AG09319 (cell line): ENCODE measurements around the gene CHRNA10.
"Not testable (repeated sequence)": the region's sequence is repeated elsewhere in the genome, so short reads cannot be mapped to it uniquely, and the experiment has no call there.

ENCODE experiments used
- DNase-seq: peaks from one replicate; pipeline ENCODE4 v3.0.0-alpha.2; 2010; ENCODE audit warnings: low read depth; ENCODE audit errors: extremely low read depth
- TF ChIP-seq, protein P1 (sequence below): IDR thresholded peaks from 2 replicates; pipeline ENCODE4 v1.5.1; 2011; ENCODE audit warnings: low read depth, mild to moderate bottlenecking, inconsistent platforms, low read length, moderate library complexity

CHRNA10 gene

DNA sequence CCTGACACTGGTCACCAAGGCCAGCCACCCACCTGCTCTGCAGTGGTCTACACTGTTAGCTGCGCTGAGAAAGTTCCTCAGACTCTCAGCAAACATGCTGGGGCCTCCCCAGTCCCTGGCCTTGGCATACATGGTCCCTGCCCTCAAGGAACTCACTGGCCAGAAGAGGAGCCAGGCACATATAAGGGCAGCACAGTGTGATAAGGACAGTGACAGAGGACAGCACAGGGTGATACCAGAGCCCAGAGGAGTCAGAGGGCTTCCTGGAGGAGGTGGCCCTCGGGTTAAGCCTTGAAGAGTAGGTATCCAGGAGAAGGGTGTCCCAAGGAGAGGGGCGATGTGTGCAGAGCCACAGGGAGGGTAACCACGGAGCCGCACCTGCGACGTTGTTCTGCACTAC is 25.6 kb downstream of the CHRNA10 start:
- TF ChIP-seq, protein P1, sequence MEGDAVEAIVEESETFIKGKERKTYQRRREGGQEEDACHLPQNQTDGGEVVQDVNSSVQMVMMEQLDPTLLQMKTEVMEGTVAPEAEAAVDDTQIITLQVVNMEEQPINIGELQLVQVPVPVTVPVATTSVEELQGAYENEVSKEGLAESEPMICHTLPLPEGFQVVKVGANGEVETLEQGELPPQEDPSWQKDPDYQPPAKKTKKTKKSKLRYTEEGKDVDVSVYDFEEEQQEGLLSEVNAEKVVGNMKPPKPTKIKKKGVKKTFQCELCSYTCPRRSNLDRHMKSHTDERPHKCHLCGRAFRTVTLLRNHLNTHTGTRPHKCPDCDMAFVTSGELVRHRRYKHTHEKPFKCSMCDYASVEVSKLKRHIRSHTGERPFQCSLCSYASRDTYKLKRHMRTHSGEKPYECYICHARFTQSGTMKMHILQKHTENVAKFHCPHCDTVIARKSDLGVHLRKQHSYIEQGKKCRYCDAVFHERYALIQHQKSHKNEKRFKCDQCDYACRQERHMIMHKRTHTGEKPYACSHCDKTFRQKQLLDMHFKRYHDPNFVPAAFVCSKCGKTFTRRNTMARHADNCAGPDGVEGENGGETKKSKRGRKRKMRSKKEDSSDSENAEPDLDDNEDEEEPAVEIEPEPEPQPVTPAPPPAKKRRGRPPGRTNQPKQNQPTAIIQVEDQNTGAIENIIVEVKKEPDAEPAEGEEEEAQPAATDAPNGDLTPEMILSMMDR = no peak
- DNase-seq = no peak

DNA sequence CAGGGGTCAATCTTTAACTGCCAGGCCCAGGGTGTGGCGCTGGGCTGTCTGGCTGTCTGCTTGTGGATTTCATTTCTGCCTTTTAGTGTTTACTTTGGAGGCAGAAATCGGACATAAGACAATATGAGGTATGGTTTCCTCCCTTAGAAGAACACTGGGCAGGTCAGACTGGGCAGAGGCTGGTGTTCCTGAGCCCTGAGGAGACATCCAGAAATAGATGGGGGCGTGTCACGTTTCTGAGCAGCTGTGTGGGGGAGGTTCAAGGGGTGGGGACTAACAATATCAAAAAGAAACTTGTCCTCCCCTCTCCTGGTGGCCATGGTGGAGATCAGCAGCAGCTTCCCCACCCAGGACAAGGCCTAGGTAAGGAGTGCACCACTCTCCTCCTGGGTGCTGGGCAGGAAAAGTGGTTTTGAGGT is 26.4 kb downstream of the CHRNA10 start, which contains the start of gene ART1:
Gene ART1 (plus strand): TSS at position 312 of the 419 bp plus-strand sequence. CDS start 14,086 bp downstream, outside the sequence.
- DNase-seq = no peak
- TF ChIP-seq, protein P1 = no peak

DNA sequence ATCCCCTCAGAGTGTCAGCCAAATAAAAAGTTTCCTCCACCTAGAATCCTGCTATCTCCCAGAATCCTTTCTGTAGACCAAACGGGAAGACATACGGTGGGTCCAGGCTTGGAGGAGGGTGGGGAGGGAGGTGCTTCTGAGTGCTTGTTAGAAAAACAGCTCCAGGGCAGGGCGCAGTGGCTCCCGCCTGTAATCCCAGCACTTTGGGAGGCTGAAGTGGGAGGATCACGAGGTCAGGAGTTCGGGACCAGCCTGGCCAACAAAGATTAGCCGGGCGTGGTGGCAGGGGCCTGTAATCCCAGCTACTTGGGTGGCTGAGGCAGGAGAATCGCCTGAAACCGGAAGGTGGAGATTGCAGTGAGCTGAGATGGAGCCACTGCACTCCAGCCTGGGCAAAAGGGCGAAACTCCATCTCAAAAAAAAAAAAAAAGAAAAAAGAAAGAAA is 28.1 kb downstream of the CHRNA10 start:
- not testable (repeated sequence) for DNase-seq

DNA sequence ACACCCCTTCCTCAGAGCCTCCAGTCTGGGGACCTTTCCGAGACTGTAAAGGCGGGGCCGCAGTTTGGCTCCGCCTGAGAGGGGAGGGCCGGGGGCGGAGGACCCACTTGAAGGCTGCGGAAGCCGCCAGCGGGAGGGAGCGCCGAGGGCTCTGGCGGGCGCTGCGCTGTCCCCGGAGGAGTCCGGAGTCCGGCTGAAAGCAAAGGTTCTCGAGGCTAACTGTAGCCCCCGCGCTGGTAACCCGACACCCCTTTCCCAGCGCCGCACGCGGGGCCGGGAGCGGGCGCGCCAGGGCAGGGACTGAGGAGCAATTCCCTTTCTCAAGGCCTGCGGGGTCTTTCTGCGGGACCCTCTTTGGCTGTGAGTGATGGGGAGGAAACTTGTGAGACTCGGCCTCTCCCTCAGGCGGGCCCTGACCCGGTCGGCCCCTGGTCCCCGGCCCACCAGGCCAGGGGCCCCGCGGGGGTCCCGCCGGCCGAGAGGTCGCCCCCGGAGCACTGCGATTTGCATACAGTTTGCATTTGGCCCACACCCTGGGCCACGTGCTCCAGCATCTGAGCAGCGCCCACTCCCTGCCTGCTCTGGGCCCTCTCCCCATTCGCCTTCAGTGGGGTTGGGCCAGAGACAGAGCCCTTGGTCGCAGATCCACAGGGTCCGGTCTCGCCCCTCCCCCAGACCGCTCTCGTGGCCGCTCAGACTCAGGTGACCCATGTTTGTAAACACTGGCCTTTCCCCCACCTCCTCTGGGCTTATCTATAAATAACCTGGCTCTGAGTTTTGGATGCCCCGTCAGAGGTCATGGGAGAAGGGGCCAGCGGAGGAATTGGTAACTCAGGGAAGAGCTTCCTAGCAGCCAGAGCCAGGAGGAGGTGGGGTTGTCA is 28.9 kb downstream of the CHRNA10 start:
- TF ChIP-seq, protein P1 = no peak
- peak; percentile 23 for DNase-seq

DNA sequence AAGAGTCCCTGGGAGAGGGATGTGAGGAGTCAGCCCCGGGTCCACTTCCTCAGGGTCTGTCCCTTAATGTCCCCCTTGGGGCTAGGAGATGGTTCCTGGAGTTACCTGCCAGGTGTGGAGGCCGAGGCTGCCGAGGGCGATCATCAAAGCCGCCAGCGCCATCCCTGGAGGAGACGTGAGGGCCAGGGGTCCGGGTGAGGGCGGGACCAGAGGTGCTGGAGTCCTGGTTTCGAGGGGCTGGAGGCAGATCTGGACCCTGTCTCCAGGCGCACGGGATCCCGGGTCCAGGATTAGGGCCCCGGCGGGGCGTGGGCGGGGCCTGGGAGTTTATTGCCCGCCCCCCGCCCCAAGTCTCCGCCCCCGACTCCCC is 29.5 kb downstream of the CHRNA10 start, which contains the start of gene ART5:
Gene ART5 (minus strand): TSS at position 292 of the 370 bp plus-strand sequence. CDS start 130 bp downstream, at position 162.
- no peak for DNase-seq
- TF ChIP-seq, protein P1 = no peak

DNA sequence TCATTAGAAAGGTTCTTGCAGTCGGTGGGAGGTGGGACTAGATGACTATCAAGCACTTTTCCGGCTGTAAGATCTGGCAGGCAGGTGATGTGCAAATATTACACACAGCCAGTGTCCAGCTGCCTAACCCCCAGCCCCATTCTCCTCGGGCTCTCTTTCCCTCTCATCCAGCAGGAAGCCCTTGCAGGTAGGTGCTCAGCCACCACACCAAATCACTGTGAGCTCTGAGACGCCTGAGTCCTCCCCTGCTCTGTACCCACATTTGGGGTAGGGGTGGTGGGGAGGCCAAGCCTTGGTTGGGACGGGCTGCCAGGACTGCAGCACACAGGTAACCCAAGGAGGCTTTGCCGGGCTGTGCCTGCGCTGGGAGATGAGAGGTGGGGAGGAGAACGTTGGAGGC is 30.0 kb downstream of the CHRNA10 start:
- TF ChIP-seq, protein P1 = no peak
- no peak for DNase-seq

DNA sequence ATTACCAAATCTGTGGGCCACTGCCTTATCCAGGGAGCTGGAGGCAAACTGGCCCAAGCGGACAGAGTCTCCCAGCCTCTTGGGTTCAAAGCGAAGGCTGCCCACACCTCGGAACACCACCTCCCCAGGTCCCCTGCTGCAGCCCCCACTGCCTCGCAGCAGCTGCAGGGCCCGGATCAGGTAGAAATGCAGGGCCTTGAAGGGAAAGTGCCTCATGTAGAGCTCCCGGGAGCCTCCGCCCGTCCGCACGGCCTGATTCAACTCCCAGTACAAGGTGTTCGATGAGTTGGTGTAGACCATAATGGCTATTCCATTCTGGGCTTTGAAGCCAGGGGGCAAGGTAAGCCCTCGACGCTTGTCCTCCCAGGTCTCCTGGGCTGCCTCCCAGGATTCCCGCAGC is 31.3 kb downstream of the CHRNA10 start:
- TF ChIP-seq, protein P1 = no peak
- DNase-seq = no peak
